Stimulated activated CD8-positive, alpha-beta memory T cell treated with anti-CD3 and anti-CD28 coated beads, Interleukin-15, amount 100 ng/mL, for 1 hour (primary cell): ENCODE measurements around the gene CLDN9.

ENCODE experiments used
- DNase-seq: peaks from one replicate; pipeline ENCODE4 v3.0.0-alpha.2; 2020; ENCODE audit warnings: low read depth

Gene CLDN9, protein sequence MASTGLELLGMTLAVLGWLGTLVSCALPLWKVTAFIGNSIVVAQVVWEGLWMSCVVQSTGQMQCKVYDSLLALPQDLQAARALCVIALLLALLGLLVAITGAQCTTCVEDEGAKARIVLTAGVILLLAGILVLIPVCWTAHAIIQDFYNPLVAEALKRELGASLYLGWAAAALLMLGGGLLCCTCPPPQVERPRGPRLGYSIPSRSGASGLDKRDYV

DNA sequence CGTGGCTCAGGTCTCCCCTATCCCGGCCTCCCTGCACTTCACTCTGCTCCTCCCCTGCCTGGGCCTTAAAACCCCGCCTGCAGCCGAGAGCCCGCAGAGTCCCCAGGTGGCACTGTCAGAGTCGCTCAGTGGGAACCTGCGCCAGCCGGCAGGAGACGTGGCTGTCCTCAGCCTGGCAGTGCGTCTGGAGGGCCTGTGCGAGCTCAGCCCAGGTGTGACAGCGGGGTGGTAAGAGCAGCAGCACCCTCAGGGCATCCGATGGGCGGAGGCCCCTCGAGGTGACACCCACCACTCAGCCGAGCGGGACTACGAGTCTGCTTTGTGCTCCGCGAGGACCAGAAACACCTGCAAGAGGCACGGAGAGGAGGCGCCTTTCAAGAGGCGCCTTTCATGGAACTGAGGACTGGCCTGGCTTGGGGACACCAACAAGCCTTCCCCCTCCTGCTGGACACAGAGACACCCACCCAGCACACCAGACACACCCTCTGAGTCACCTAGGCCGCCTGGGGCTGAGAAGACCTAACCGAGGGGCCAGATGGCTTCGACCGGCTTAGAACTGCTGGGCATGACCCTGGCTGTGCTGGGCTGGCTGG, at the start of gene CLDN9:
CLDN9 (plus strand) TSS at position 96 of the 593 bp plus-strand sequence; CDS start at position 536, 440 bp downstream.
- no peak for DNase-seq

DNA sequence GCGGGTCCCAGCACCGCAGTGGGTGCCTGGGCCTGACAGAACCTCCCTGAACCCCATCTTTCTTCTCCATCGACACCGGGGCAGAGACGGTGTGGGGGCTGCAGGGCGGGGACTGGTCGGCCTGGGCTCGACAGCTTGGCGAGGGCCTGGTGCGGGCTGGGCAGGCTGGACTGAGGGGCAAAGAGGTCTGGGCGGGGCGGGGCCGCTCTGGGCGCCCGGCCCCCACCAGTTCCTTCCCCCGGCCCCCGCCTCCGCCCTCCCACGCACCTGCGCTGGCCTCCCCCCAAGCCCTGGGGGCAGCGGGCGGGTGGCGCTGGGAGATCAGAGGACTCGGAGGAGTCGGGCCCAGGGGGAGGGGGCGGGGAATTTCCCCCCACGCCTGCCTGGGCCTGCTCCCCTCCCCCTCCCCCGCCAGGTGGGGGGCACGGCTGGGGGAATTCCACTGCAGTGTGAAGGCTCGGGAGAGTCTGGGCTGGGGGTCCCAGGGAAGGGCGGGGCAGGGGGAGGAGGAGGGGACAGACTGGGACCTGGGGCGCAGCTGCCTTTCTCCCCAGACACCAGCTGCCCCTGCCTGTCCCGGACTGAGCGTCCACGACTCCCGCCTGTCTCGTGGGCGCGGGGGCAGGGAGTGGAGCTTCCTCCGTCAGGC, 49.5 kb upstream of the CLDN9 start:
- no peak for DNase-seq

DNA sequence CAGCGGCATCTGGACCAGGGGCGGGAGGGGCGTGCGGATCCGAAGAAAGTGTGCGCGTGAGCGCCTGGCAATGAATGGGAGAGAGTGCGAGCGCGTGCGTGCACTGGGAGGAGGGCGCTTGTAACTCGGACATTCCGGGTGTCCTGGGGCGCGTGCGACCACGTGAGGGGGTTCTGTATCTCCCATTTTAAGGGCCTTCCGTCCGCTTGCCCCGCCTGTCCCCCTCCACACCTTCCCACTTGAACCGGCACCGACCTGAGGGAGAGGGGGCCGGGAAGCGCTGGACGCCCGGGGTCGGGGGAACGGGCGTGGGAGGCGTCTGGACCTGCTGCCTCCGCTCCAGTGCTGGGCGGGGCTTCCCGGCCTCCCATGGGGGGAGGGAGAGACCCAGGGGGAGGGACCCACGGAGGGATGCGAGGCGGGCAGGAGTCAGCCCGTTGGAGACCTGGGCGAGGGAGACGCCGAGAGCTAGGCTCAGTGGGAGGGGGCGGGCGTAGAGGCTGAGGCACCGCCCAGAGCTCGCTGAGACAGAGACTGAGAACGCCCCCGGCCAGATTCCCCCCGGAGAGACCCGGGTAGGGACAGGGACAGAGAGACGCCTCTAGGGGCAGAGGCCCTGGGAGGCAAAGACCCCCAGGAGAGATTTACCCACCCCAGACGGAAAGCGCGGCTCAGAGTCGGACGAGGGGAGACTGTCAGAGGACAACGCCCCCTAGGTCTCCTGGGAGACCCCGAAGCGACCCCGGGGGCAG, 48.8 kb upstream of the CLDN9 start, which contains the start of gene KREMEN2:
KREMEN2 (plus strand) TSS at position 553 of the 752 bp plus-strand sequence. CDS start 246 bp downstream, outside the sequence.
- DNase-seq, result no peak

DNA sequence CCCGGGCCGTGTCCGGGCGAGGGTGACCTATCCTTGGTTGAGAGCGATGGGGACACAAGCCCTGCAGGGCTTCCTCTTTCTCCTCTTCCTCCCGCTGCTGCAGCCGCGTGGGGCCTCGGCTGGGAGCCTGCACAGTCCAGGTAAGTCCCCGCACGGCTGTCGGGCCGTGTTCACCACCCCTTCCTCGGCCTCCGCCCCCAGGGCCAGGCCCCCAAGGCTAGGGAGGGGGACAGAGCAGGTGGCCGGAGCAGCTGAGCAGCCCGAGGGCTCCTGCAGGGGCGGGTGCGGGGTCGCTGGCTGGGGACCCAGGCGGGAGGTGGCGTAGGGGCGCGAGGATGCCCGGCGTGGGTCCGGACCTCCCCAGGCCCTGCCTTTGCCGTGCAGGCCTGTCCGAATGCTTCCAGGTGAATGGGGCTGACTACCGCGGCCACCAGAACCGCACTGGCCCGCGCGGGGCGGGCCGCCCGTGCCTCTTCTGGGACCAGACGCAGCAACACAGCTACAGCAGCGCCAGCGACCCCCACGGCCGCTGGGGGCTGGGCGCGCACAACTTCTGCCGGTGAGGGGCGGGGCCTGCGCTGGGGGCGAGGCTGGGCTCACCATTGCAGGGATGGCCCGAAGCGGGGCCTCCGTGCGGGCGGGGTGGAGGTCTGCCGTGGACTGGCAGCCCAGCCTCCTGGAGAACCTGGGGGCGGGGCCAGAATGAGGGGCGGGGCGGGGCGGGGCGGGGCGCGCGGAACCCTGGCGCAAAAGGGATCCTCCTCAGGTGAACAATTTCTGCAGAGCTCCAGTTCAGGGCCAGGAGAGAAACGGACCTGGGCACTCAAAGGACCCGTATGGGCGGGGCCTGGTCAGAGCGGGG, 48.0 kb upstream of the CLDN9 start:
- no peak for DNase-seq

DNA sequence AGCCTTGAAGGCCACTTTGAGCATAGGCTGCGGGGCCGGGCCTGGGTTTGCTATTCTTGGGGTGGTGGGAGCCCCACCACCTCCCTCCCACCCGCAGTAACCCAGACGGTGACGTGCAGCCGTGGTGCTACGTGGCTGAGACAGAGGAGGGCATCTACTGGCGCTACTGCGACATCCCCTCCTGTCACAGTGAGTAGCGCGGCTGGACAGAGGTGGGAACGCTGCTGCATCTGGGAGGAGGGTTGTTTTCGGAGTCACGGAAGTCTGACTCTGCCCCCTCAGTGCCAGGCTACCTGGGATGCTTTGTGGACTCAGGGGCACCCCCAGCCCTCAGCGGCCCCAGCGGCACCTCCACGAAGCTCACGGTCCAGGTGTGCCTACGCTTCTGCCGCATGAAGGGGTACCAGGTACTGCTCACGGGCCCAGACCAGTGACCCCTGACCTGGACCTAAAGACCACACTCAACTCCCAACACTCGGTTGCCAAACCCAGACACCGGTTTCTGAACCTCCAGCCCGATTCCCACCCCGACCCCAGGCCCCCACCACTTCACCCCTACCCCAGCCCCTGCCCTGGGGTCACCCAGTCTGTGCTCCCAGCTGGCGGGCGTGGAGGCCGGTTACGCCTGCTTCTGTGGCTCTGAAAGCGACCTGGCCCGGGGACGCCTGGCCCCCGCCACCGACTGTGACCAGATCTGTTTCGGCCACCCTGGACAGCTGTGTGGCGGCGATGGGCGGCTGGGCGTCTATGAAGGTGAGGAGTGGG, 46.5 kb upstream of the CLDN9 start:
- DNase-seq, result no peak

DNA sequence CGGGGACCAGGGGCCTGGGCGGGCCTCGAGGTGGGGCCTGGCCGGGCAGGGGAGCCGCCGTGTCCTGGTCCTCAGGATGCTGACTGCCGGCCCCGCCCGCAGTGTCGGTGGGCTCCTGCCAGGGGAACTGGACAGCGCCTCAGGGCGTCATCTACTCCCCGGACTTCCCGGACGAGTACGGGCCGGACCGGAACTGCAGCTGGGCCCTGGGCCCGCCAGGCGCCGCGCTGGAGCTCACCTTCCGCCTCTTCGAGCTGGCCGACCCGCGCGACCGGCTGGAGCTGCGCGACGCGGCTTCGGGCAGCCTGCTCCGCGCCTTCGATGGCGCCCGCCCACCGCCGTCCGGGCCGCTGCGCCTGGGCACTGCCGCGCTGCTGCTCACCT, 45.9 kb upstream of the CLDN9 start:
- DNase-seq, result no peak

DNA sequence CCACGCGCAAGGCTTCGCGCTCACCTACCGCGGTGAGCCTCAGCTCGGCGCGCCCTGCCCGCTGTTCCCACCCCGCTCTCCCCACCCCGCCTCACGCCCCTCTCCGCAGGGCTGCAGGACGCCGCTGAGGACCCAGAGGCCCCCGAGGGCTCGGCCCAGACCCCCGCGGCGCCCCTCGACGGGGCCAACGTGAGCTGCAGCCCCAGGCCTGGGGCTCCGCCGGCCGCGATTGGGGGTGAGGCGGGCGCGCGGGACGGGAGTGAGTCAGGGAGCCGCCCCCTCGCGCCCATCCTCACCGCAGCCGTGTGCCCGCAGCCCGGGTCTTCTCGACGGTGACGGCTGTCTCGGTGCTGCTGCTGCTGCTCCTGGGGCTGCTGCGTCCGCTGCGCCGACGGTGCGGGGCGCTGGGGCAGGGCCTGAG, 45.5 kb upstream of the CLDN9 start:
- DNase-seq, result no peak

DNA sequence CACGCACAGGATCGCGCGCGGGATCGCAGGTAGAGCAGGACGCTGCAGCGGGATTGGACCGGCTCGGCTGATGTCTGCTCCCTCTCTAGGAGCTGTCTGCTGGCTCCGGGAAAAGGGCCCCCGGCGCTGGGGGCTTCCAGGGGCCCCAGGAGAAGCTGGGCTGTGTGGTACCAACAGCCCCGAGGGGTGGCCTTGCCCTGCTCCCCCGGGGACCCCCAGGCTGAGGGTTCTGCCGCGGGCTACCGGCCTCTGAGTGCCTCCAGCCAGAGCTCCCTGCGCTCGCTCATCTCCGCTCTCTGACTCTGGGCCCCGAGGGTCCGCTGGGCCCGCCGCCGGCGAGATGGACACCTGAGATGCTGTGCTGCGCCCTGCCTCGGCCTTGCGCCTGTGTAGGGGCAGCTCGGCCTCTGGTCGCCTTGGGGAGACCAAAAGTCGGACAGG, 45.0 kb upstream of the CLDN9 start:
- no peak for DNase-seq

DNA sequence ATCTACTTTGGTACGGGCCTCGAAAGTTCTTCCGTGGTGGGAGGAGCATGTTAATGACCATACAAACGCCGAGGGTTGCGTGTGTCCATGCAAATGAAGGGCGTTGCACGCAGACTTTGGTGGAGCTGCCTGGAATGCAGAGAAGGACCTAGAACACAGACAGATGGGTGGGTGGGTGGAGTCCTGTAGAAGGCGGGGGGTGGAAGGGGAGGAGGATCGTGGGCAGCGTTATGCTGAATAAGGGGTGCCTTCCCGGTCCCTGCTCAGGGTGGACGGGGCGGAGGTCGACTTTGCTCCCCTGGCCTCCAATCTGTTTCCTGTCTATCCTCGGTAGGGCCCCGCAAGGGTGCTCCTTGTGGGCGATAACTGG, 44.4 kb upstream of the CLDN9 start:
- no peak for DNase-seq

DNA sequence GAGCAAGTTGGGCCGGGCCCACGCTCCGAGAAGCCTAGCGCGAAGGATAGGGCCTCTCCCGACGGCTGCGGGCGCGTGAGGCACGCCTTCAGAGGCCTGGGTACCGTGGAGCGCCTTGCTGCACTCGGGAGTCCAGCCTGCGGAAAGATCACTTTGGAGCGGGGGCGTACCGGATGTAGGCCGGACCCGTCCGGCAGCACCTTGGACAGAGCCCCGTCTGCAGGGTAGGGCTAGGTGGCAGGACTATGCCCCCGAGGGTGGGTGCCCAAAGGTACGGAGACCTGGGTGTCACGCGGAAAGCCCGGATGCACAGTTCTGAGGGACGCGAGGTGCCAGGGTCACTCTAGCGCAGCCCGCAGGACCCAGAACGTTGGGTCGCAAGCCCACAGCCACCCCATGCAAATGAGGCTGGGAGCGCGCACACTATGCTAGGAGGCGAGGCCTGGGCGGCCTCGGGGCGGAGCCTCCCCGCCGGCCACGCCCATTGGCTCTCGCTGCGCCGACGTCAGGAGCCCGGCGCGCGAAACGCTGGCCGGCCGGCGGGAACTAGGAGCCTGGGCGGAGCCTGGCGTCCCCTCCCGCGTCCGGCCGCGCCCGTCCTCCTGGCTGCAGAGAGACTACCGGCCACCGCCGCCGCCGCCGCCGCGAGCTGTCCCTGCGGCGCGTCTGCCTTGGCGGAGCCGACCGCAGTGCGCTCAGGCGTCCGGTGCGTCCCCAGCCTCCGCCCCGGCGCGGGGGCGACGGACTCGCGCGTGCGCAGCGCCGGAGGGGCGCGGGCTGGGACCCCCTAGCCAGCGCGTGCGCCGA, 43.8 kb upstream of the CLDN9 start, which contains the start of gene PAQR4:
PAQR4 (plus strand) TSS at position 611 of the 807 bp plus-strand sequence. CDS start 327 bp downstream, outside the sequence.
- DNase-seq, result peak; percentile 39

DNA sequence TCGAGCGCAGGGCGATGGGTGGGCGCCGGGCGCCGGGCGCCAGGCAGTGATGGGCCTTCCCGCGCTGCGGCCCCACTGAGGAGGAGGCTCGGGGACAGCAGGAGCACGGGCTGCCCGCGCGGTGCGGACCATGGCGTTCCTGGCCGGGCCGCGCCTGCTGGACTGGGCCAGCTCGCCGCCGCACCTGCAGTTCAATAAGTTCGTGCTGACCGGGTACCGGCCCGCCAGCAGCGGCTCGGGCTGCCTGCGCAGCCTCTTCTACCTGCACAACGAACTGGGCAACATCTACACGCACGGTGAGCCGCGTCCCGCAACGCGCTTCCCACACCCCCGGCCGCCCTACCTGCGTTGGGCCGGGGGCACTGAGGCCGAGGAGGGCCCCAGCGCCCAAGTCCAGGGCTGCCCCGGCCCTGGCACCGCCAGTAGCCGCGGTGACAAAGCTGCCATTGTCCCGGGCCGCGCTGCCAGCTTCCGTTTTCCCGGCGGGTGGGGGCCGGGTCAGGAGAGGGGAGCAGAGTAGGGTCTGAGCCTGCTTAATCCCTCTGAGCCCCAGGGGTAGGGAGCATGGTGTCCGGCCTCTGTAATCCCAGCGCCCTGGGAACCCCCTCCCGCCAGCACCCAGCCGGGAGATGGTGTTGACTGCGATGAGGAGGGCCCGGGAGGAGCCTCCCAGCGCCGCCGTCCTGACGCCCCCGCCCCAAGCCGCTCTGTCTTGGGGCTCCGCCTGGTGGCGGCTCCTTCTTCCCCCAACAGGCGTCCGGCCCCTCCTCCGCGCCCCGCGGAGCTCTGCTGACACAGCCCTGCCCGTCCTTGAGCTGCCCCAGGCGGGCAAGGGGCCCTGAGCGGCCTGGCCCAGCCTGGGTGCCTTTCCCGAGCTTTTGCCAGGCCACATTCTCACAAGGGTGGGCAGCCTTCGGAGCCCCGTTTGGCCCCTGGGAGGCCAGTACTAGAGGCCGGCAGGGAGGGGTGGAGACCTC, 42.9 kb upstream of the CLDN9 start:
- DNase-seq, result peak; percentile 24

DNA sequence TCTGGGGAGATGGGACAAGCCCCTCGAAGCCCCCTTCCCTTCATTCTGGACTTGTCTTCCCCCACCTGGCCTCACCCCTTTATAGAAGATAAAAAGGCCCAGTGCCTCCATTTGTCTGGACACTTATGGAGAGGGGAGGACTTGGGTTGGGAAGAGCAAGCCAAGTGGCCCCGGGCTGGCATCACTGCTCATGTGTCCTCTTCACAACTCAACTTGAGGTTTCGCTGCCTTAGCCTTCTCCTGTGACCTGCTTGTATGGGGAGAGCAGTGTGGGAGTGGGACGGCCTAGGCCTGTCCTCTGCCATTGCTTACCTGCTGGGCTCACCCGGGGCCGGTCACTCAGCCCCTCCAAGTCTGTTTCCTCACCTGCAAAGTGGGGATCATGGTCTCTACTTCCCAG, 42.2 kb upstream of the CLDN9 start:
- DNase-seq, result no peak

DNA sequence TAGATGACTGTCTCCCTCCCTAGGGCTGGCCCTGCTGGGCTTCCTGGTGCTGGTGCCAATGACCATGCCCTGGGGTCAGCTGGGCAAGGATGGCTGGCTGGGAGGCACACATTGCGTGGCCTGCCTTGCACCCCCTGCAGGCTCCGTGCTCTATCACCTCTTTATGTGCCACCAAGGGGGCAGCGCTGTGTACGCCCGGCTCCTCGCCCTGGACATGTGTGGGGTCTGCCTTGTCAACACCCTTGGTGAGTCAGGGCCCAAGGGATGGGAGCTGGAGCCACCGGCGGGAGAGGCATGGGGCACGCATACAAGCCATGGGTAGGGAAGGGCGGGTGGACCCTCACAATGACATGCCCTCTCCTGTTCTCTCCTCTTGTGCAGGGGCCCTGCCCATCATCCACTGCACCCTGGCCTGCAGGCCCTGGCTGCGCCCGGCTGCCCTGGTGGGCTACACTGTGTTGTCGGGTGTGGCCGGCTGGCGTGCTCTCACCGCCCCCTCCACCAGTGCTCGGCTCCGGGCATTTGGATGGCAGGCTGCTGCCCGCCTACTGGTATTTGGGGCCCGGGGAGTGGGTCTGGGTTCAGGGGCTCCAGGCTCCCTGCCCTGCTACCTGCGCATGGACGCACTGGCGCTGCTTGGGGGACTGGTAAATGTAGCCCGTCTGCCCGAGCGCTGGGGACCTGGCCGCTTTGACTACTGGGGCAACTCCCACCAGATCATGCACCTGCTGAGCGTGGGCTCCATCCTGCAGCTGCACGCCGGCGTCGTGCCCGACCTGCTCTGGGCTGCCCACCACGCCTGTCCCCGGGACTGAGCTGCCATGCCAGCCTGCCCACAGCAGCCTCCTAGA, 41.4 kb upstream of the CLDN9 start:
- DNase-seq, result no peak

DNA sequence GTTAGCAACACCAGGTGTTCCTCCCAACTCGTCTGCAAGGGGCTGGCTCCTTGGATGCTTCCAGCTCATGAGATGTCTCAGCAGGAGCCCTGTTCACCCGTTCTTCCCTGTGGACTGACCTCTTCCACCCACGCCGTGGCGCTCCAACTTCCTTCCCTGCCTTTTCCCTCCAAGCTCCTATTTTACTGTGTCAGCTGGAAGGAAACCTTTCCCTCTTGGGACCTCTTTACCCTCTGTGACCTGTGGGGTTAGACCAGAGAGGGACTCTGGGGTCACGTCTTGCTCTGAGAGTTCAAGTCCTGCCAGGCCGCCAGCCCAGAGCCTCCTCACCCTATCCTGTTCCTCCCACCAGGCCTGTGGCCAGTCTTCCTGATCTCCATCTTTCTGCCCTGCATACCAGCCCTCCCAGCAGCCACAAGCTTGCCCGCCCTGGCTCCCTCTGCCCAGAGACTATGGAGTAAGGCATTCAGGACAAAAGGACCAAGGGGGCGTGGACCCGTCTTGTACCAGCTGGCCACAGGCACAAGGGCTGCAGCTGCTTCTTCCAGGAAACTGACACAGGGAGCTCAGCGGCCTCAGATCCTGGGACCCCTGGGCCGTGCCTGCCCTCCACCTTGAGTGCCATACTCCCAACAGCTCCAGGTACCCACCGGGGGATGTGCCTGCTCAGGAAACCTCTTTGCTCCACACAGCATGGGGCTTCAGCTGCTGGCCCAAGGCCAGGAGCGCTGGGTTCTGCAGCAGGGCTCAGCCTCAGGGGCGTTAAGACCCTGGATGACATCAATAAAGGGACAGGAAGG, 40.5 kb upstream of the CLDN9 start:
- no peak for DNase-seq

DNA sequence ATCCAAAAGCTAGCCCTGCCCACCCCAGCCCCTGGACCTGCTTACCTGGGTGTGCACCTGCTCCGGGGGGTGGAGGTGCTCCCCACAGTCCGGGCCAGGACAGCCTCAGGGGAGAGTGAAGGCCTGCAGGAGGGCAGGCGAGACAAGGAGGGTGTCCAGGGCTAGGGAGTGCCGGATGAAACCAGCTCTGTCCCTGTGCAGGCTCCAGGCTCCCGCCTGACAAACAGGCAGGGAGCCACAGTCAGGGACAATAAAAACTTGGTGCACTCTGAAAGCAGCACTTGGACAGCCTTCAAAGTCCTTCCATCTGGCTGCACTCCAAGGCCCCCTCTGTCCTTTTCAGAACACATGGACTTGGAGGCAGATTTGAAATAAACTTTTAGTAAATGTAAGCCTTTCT, 39.6 kb upstream of the CLDN9 start:
- no peak for DNase-seq

DNA sequence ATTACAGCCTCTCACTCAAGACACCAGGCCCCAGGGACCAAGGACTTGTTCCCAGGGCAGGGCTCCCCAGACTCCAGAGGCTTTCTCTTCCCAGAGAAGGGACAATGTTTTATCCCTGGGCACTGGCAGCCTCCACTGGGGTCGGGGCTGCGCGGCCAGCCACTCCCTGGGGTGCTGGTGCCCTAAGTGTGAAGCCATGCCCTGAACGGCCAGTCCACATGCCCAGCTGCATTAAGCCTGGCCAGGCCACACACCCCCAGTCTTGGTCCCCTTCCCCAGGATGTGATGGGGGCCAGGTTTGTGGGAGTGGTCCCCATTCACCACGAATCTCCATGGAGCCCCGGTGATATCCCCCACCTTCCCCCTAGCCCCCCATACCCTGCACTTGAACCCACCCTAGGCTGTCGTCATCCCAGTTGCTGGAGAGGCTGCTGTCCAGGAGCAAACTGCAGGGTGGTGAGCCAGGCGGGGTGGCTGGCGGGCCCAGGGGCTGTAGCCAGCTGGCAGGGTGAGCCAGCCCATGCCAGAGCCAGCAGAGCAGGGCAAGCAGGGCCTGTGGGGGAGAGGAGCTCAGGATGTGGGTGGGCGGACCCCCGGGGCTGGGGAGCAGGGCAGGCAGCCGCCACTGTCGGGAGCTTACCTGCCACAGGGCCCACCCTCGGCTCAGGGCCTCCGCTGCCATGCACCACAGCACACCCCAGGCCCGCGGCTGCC, 39.0 kb upstream of the CLDN9 start:
- no peak for DNase-seq
